MM.1S (cell line): ENCODE results near the gene NGB.
"Not testable (repeated sequence)": the region's sequence is repeated elsewhere in the genome, so short reads cannot be mapped to it uniquely, and the experiment has no call there.

Experiments used
- CTCF ChIP-seq: fragments of 300-600 bp; sonication (generic); IDR thresholded peaks from 2 replicates; pipeline ENCODE4 v1.5.1; 2016; ENCODE audit warnings: antibody characterized with exemption, low read length, mixed read lengths
- EZH2 ChIP-seq: fragments of 300-600 bp; sonication (generic); optimal IDR thresholded peaks from 2 replicates; pipeline ENCODE3; 2017; ENCODE audit warnings: low read depth, mild to moderate bottlenecking, antibody characterized with exemption, low read length, mixed read lengths
- EZH2phosphoT487 ChIP-seq: fragments of 300-600 bp; sonication (generic); IDR thresholded peaks from 2 replicates; pipeline ENCODE4 v1.6.1; 2018; ENCODE audit warnings: antibody characterized with exemption, low read length

GRCh38 chr14:77280921-77281320, 9.9 kb upstream of the NGB start:
- TF ChIP-seq CTCF, EZH2, EZH2phosphoT487: not testable (repeated sequence)
